Endodermal cell (in vitro differentiated cells): Measurements from ENCODE around the gene LGALS14. TPM values are rescaled to one million over a fixed set of nuclear protein-coding genes. Genes with fewer than 3 reads are reported as not detected.

Experiments used
- DNase-seq: peaks from one replicate; pipeline ENCODE4 v3.0.0-alpha.2; 2017
- H3K27ac ChIP-seq: 2 replicates; pipeline ENCODE4 v1.5.1; 2013; ENCODE audit warnings: mild to moderate bottlenecking, low read depth, low read length, moderate library complexity
- H3K27me3 ChIP-seq: 2 replicates; pipeline ENCODE4 v1.6.1; 2013; ENCODE audit warnings: mild to moderate bottlenecking, low read length, moderate library complexity; ENCODE audit not compliant: insufficient read depth, control insufficient read depth, poor library complexity, severe bottlenecking
- H3K36me3 ChIP-seq: 2 replicates; pipeline ENCODE4 v1.7.0; 2013; ENCODE audit warnings: mild to moderate bottlenecking, low read length, moderate library complexity; ENCODE audit not compliant: control insufficient read depth, insufficient read depth
- H3K4me1 ChIP-seq: one replicate; pipeline ENCODE4 v1.7.0; 2013; ENCODE audit warnings: low read length; ENCODE audit not compliant: control insufficient read depth, insufficient read depth
- H3K4me3 ChIP-seq: 2 replicates; pipeline ENCODE4 v1.5.1; 2013; ENCODE audit warnings: mild to moderate bottlenecking, low read length, moderate library complexity
- H3K9ac ChIP-seq: 2 replicates; pipeline ENCODE4 v1.6.1; 2013; ENCODE audit warnings: mild to moderate bottlenecking, low read length, moderate library complexity; ENCODE audit not compliant: poor library complexity, severe bottlenecking; ENCODE audit errors: extremely low read depth
- H3K9me3 ChIP-seq: 2 replicates; pipeline ENCODE4 v1.6.1; 2013; ENCODE audit warnings: mild to moderate bottlenecking, low read length, moderate library complexity; ENCODE audit not compliant: control insufficient read depth
- H3K27ac Mint-ChIP-seq: 2 replicates; pipeline ENCODE4 v1.8.0; 2020; ENCODE audit warnings: mixed read lengths
- H3K27me3 Mint-ChIP-seq: 2 replicates; pipeline ENCODE4 v1.8.0; 2021; ENCODE audit warnings: mild to moderate bottlenecking, mixed read lengths; ENCODE audit not compliant: insufficient read depth
- H3K36me3 Mint-ChIP-seq: 2 replicates; pipeline ENCODE4 v1.8.0; 2020; ENCODE audit warnings: low read depth, mixed read lengths
- H3K4me1 Mint-ChIP-seq: 2 replicates; pipeline ENCODE4 v1.8.0; 2020; ENCODE audit warnings: mixed read lengths
- H3K4me3 Mint-ChIP-seq: 2 replicates; pipeline ENCODE4 v1.8.0; 2020; ENCODE audit warnings: mild to moderate bottlenecking, moderate library complexity, mixed read lengths
- H3K9me3 Mint-ChIP-seq: 2 replicates; pipeline ENCODE4 v1.8.0; 2020; ENCODE audit warnings: mild to moderate bottlenecking, mixed read lengths
- CTCF ChIP-seq: fragments of 200-600 bp; sonication (generic); conservative IDR thresholded peaks from 2 replicates; pipeline ENCODE4 v1.5.0; 2021; ENCODE audit warnings: antibody characterized with exemption, mild to moderate bottlenecking
- WGBS, 2 experiments: methylation state at CpG; one replicate each; pipeline versions ENCODE4 v1.1.5 to v1.1.7; 2013; ENCODE audit warnings: missing lambda C conversion rate in 2 of 2, mixed read lengths in 1 of 2; ENCODE audit not compliant: insufficient coverage in 1 of 2, insufficient read length in 1 of 2; 5-methylcytosine and 5-hydroxymethylcytosine counted together
- total RNA-seq, 2 donors: library from RNA; stranded (reverse); fragmentation: NEBNext Ultra II Directional in 1 of 2; extraction: Animal tissue kit (Norgen Biotek cat#: 25700) in 1 of 2; gene quantifications; 2 replicates in 1 of 2; 3 replicates in 1 of 2; pipeline ENCODE4 v1.2.1, GENCODE V29; 2021

LGALS14 gene
- total RNA-seq, 2 donors from 2014 or later = not detected

- DNase-seq = no peak
- no peak overlapping the region for H3K27ac Mint-ChIP-seq
- no peak overlapping the region for H3K9ac ChIP-seq
- no peak overlapping the region for H3K27ac ChIP-seq
- H3K4me3 ChIP-seq = no peak overlapping the region
- no peak for TF ChIP-seq CTCF
- no peaks in the 10 kb centered on the region for H3K4me1 Mint-ChIP-seq
- no peaks in the 10 kb centered on the region for H3K4me1 ChIP-seq
- H3K9me3 ChIP-seq = no peaks in the 10 kb centered on the region
- peaks cover 31% of the 10 kb centered on the region for H3K27me3 ChIP-seq
- no peak overlapping the region for H3K4me3 Mint-ChIP-seq
- no peaks in the 10 kb centered on the region for H3K36me3 ChIP-seq
- WGBS, 2 experiments = 60 to 87% methylated on average over 1 to 3 of the region's 4 CpGs
- H3K36me3 Mint-ChIP-seq = no peaks in the 10 kb centered on the region
- H3K27me3 Mint-ChIP-seq = peaks cover 15% of the 10 kb centered on the region
- H3K9me3 Mint-ChIP-seq = no peaks in the 10 kb centered on the region
Observed at GRCh38 chr19:39729594-39729993, 25.3 kb downstream of the LGALS14 start.

GRCh38 chr19:39731685-39732084, 27.4 kb downstream of the LGALS14 start:
- no peaks in the 10 kb centered on the region for H3K4me1 Mint-ChIP-seq
- TF ChIP-seq CTCF = no peak
- Histone ChIP-seq H3K27me3 (peaks cover 28% of the 10 kb centered on the region), H3K9me3 (no peaks in the 10 kb centered on the region), H3K9ac (no peak overlapping the region), H3K4me3 (no peak overlapping the region), H3K27ac (no peak overlapping the region), H3K4me1 (no peaks in the 10 kb centered on the region), H3K36me3 (no peaks in the 10 kb centered on the region)
- H3K9me3 Mint-ChIP-seq = no peaks in the 10 kb centered on the region
- WGBS, 2 experiments = 86% methylated on average over 1 of the region's 1 CpG; no CpG with 5 or more reads in 1 of the 2 experiments
- no peaks in the 10 kb centered on the region for H3K36me3 Mint-ChIP-seq
- DNase-seq = no peak
- H3K4me3 Mint-ChIP-seq = no peak overlapping the region
- no peak overlapping the region for H3K27ac Mint-ChIP-seq
- H3K27me3 Mint-ChIP-seq = peaks cover 15% of the 10 kb centered on the region

GRCh38 chr19:39733841-39734240, 29.6 kb downstream of the LGALS14 start:
- no peak for DNase-seq
- Mint-ChIP-seq H3K4me1 (no peaks in the 10 kb centered on the region), H3K27ac (no peak overlapping the region), H3K9me3 (no peaks in the 10 kb centered on the region), H3K36me3 (no peaks in the 10 kb centered on the region), H3K4me3 (no peak overlapping the region), H3K27me3 (peaks cover 13% of the 10 kb centered on the region)
- 55 to 90% methylated on average over 2 of the region's 2 CpGs for WGBS, 2 experiments
- H3K27me3 ChIP-seq = peaks cover 22% of the 10 kb centered on the region
- no peak for TF ChIP-seq CTCF
- H3K9me3 ChIP-seq = no peaks in the 10 kb centered on the region
- H3K4me3 ChIP-seq = no peak overlapping the region
- H3K9ac ChIP-seq = no peak overlapping the region
- H3K27ac ChIP-seq = no peak overlapping the region
- no peaks in the 10 kb centered on the region for H3K36me3 ChIP-seq
- no peaks in the 10 kb centered on the region for H3K4me1 ChIP-seq
